Kidney (tissue), 14 donors: ENCODE measurements around the gene FGFR3. TPM values are rescaled to one million over a fixed set of nuclear protein-coding genes. Genes with fewer than 3 reads are reported as not detected.

Experiments
- DNase-seq, 5 donors: peaks; one replicate each; pipeline ENCODE4 v3.0.0-alpha.2; 2013 to 2020
- FAIRE-seq: peaks from 2 replicates; lab custom pipeline; 2012; peaks lifted over from hg19 to GRCh38; lab: Jason Lieb, UNC
- H3K27ac ChIP-seq, 2 donors: one replicate each; pipeline ENCODE4 v1.7.0; 2013; ENCODE audit warnings: low read depth in 2 of 2, low read length in 2 of 2, inconsistent platforms in 1 of 2
- H3K27me3 ChIP-seq: one replicate; pipeline ENCODE4 v1.7.1; 2013; ENCODE audit warnings: low read length, inconsistent platforms; ENCODE audit not compliant: control insufficient read depth, insufficient read depth
- H3K36me3 ChIP-seq, 3 donors: one replicate each; pipeline versions ENCODE4 v1.7.0 to v1.7.1; 2013; ENCODE audit warnings: low read length in 3 of 3, control low read depth in 1 of 3, inconsistent platforms in 1 of 3; ENCODE audit not compliant: insufficient read depth in 3 of 3, control insufficient read depth in 2 of 3
- H3K4me1 ChIP-seq, 3 donors: one replicate each; pipeline versions ENCODE4 v1.7.0 to v1.7.1; 2013; ENCODE audit warnings: low read length in 3 of 3, inconsistent platforms in 1 of 3, low read depth in 1 of 3; ENCODE audit not compliant: control insufficient read depth in 2 of 3, insufficient read depth in 2 of 3
- H3K4me3 ChIP-seq, 3 donors: one replicate each; pipeline versions ENCODE4 v1.7.0 to v1.8.1; 2013; ENCODE audit warnings: low read length in 3 of 3, control low read depth in 1 of 3, inconsistent platforms in 1 of 3
- H3K9ac ChIP-seq, 3 donors: one replicate each; pipeline versions ENCODE4 v1.7.0 to v1.7.1; 2013; ENCODE audit warnings: low read length in 3 of 3, control low read depth in 1 of 3, inconsistent platforms in 1 of 3
- H3K9me3 ChIP-seq, 3 donors: one replicate each; pipeline versions ENCODE4 v1.7.0 to v1.7.1; 2013; ENCODE audit warnings: low read length in 3 of 3, control low read depth in 1 of 3, inconsistent platforms in 1 of 3; ENCODE audit not compliant: control insufficient read depth in 2 of 3, insufficient read depth in 1 of 3
- intact Hi-C: fragments of 100-400 bp; cut with DNase I; formaldehyde crosslinking; loops from one replicate; pipeline ENCODE4 v1.11.1; 2022
- polyA plus RNA-seq: library from polyadenylated mRNA; stranded (reverse); fragments of 350-450 nt; fragmentation: Illumina TruSeq; extraction: RNeasy Lipid Tissue Mini Kit (QIAGEN cat#74804); gene quantifications from one replicate; pipeline ENCODE4 v1.2.3, GENCODE V29; 2014; ENCODE audit warnings: low read depth, low replicate concordance; ENCODE audit not compliant: insufficient read depth
- total RNA-seq: library from RNA; stranded (reverse); fragmentation: NEBNext Ultra II Directional; extraction: Animal tissue kit (Norgen Biotek cat#: 25700); gene quantifications from one replicate; pipeline ENCODE4 v1.2.1, GENCODE V29; 2021
- TF ChIP-seq, protein P1 (sequence below): IDR thresholded peaks from 3 replicates; pipeline ENCODE4 v1.5.1; 2012; ENCODE audit warnings: mild to moderate bottlenecking, moderate library complexity, borderline replicate concordance; ENCODE audit not compliant: insufficient read depth; ENCODE audit errors: extremely low read depth
- donor health status: control.
- donor health status: control.
- donor health status: control.
- donor health status: control.
- donor health status: control.
- donor health status: DM: yes; HTN: yes; CAD: no.
- donor health status: Normal renal cell carcinoma (clear cell type).

The FGFR3 gene
- total and polyA plus RNA-seq, 2 donors from 2014 or later: 25.5 to 28.5 TPM

GRCh38 chr4:1750381-1751154 is 42.5 kb upstream of the FGFR3 start:
- DNase-seq (no peak), FAIRE-seq (no peak)
- TF ChIP-seq, protein P1, sequence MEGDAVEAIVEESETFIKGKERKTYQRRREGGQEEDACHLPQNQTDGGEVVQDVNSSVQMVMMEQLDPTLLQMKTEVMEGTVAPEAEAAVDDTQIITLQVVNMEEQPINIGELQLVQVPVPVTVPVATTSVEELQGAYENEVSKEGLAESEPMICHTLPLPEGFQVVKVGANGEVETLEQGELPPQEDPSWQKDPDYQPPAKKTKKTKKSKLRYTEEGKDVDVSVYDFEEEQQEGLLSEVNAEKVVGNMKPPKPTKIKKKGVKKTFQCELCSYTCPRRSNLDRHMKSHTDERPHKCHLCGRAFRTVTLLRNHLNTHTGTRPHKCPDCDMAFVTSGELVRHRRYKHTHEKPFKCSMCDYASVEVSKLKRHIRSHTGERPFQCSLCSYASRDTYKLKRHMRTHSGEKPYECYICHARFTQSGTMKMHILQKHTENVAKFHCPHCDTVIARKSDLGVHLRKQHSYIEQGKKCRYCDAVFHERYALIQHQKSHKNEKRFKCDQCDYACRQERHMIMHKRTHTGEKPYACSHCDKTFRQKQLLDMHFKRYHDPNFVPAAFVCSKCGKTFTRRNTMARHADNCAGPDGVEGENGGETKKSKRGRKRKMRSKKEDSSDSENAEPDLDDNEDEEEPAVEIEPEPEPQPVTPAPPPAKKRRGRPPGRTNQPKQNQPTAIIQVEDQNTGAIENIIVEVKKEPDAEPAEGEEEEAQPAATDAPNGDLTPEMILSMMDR: no peak
- no peak overlapping the region for H3K9ac ChIP-seq
- H3K27me3 ChIP-seq: no peaks in the 10 kb centered on the region
- H3K4me3 ChIP-seq: no peak overlapping the region
- no peak overlapping the region for H3K27ac ChIP-seq
- H3K36me3 ChIP-seq: no peaks in the 10 kb centered on the region
- H3K9me3 ChIP-seq: no peaks in the 10 kb centered on the region
- H3K4me1 ChIP-seq: peaks cover 0 to 4% (median 0%) of the 10 kb centered on the region in 3 donors
- intact Hi-C loops: no loop called here

DNA sequence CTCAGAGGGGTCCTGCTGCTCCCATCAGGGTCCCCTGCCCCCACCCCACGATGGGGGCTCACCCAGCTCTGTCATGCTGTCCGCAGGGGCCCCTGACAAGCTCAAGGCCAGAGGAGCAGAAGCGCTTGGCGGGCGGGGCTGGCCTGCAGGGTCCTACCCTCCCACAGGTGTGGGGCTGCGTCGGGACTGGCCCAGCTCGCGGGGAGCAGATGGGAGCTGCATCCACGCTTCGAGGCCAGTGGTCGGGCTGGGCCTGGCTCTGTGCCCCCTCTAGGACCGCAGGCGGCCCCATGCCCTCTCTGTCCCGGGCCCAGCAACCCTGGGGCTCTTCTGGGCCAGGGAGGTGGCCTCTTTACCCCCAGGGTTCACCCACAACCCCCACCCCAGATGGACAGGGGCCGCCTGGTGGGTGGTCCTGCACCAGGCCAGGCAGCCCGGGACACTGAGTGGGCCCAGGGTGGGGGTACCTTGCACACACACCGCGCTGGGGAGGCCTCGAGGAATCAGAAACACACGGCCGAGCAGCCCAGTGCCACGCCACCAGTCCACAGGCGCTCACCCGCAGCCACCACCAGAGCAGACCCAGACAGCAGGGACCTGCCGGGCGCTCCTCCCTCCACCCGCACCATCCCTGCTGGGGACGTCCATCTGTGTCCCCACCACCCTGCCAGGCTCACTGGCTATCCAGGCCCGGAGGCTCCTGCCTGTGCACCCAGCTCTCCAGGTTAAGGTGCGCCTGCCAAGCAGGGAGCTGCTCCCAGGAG is 41.8 kb upstream of the FGFR3 start:
- no peak overlapping the region for H3K4me3 ChIP-seq
- peaks cover 0 to 4% (median 0%) of the 10 kb centered on the region in 3 donors for H3K4me1 ChIP-seq
- TF ChIP-seq, protein P1: no peak
- H3K9me3 ChIP-seq: no peaks in the 10 kb centered on the region
- H3K27ac ChIP-seq: no peak overlapping the region
- H3K36me3 ChIP-seq: no peaks in the 10 kb centered on the region
- no peak overlapping the region for H3K9ac ChIP-seq
- FAIRE-seq: no peak
- no peaks in the 10 kb centered on the region for H3K27me3 ChIP-seq
- peak in 1 of 5 donors; percentile 61 for DNase-seq
- intact Hi-C loops: no loop called here

GRCh38 chr4:1751919-1752283 is 41.2 kb upstream of the FGFR3 start:
- TF ChIP-seq, protein P1: no peak
- Histone ChIP-seq H3K27me3 (no peaks in the 10 kb centered on the region), H3K9ac (no peak overlapping the region), H3K4me3 (no peak overlapping the region), H3K9me3 (no peaks in the 10 kb centered on the region), H3K36me3 (no peaks in the 10 kb centered on the region), H3K4me1 (peaks cover 0 to 4% (median 0%) of the 10 kb centered on the region in 3 donors), H3K27ac (no peak overlapping the region)
- no peak for DNase-seq
- intact Hi-C loops: no loop called here
- no peak for FAIRE-seq
